Activated CD4-positive, alpha-beta T cell treated with anti-CD3 and anti-CD28 coated beads for 36 hours (primary cell): ENCODE data around the gene SLC12A7. TPM values are rescaled to one million over a fixed set of nuclear protein-coding genes. Genes with fewer than 3 reads are reported as not detected.
"Not testable (repeated sequence)": the region's sequence is repeated elsewhere in the genome, so short reads cannot be mapped to it uniquely, and the experiment has no call there.

Source experiments
- ATAC-seq: fragments of 200-7000 bp; cut with Tn5 transposase; one replicate; pipeline ENCODE4 v1.10.0; 2021; ENCODE audit warnings: mild to moderate bottlenecking, moderate library complexity
- CTCF ChIA-PET: fragments of 350-600 bp; sonication (Branson Sonifier 250); formaldehyde crosslinking; loops from one replicate; lab custom pipeline; 2021; ENCODE audit warnings: antibody characterized with exemption; lab: Charles Lee
- POLR2A ChIA-PET: fragments of 350-600 bp; sonication (Branson Sonifier 250); formaldehyde crosslinking; loops from one replicate; lab custom pipeline; 2021; ENCODE audit warnings: antibody characterized with exemption, inconsistent platforms; lab: Charles Lee
- DNase-seq: peaks from one replicate; pipeline ENCODE4 v3.0.0-alpha.2; 2020
- H3K27ac Mint-ChIP-seq: one replicate; pipeline ENCODE4 v1.8.0; 2021; ENCODE audit warnings: mixed read lengths
- H3K27me3 Mint-ChIP-seq: one replicate; pipeline ENCODE4 v1.8.0; 2021; ENCODE audit warnings: mixed read lengths
- H3K36me3 Mint-ChIP-seq: one replicate; pipeline ENCODE4 v1.8.0; 2021; ENCODE audit warnings: low read depth, mixed read lengths
- H3K4me1 Mint-ChIP-seq: one replicate; pipeline ENCODE4 v1.8.0; 2021; ENCODE audit warnings: mixed read lengths
- H3K4me3 Mint-ChIP-seq: one replicate; pipeline ENCODE4 v1.8.0; 2021; ENCODE audit warnings: mild to moderate bottlenecking, moderate library complexity, mixed read lengths
- H3K9me3 Mint-ChIP-seq: one replicate; pipeline ENCODE4 v1.8.0; 2021; ENCODE audit warnings: low read depth, mixed read lengths
- intact Hi-C, 2 experiments: fragments of 100-400 bp; cut with DNase I in 1 of 2; cut with micrococcal nuclease in 1 of 2; formaldehyde crosslinking; loops; one replicate each; pipeline versions ENCODE4 v1.14.2 to v1.15.1; 2022 to 2024; cut with DNase I, micrococcal nuclease
- total RNA-seq, 2 experiments: library from RNA; stranded (reverse); gene quantifications; one replicate each; pipeline ENCODE4 v1.2.3, GENCODE V29; 2021

Gene SLC12A7
- total RNA-seq, 2 experiments from 2014 or later: 18.5 to 21.6 TPM

GRCh38 chr5:1031306-1031959 lies 80.4 kb downstream of the SLC12A7 start:
- POLR2A ChIA-PET: no interaction called here
- intact Hi-C loops: no loop called here
- CTCF ChIA-PET: no interaction called here
- DNase-seq (no peak), ATAC-seq (no peak)
- no peaks in the 10 kb centered on the region for H3K36me3 Mint-ChIP-seq
- no peak overlapping the region for H3K4me3 Mint-ChIP-seq
- no peaks in the 10 kb centered on the region for H3K9me3 Mint-ChIP-seq
- H3K4me1 Mint-ChIP-seq: no peaks in the 10 kb centered on the region
- H3K27me3 Mint-ChIP-seq: no peaks in the 10 kb centered on the region
- H3K27ac Mint-ChIP-seq: no peak overlapping the region

GRCh38 chr5:1030801-1031271 lies 81.0 kb downstream of the SLC12A7 start:
- Mint-ChIP-seq H3K4me1 (no peaks in the 10 kb centered on the region), H3K27ac (no peak overlapping the region), H3K4me3 (no peak overlapping the region), H3K36me3 (no peaks in the 10 kb centered on the region), H3K27me3 (no peaks in the 10 kb centered on the region), H3K9me3 (no peaks in the 10 kb centered on the region)
- POLR2A ChIA-PET: interaction anchor here (0.6 kb wide), 1 partner anchor 252 kb away, joined by 3 read pairs; no protein-coding TSS in a partner anchor
- intact Hi-C loops: no loop called here
- no peak for DNase-seq
- ATAC-seq: no peak
- CTCF ChIA-PET: no interaction called here

GRCh38 chr5:1029945-1030625 lies 81.8 kb downstream of the SLC12A7 start:
- Mint-ChIP-seq H3K4me3 (no peak overlapping the region), H3K27ac (no peak overlapping the region), H3K4me1 (no peaks in the 10 kb centered on the region), H3K27me3 (no peaks in the 10 kb centered on the region), H3K36me3 (no peaks in the 10 kb centered on the region), H3K9me3 (no peaks in the 10 kb centered on the region)
- ChIA-PET CTCF (no interaction called here), POLR2A (no interaction called here)
- intact Hi-C loops: no loop called here
- DNase-seq (no peak), ATAC-seq (no peak)

- H3K27ac Mint-ChIP-seq: no peak overlapping the region
- no peak for DNase-seq
- ATAC-seq: no peak
- intact Hi-C loops: no loop called here
- ChIA-PET CTCF (no interaction called here), POLR2A (no interaction called here)
- no peaks in the 10 kb centered on the region for H3K4me1 Mint-ChIP-seq
- no peak overlapping the region for H3K4me3 Mint-ChIP-seq
- no peaks in the 10 kb centered on the region for H3K36me3 Mint-ChIP-seq
- H3K27me3 Mint-ChIP-seq: no peaks in the 10 kb centered on the region
- no peaks in the 10 kb centered on the region for H3K9me3 Mint-ChIP-seq
These were observed 82.5 kb downstream of the SLC12A7 start for GRCh38 chr5:1029282-1029944.

- no peaks in the 10 kb centered on the region for H3K27me3 Mint-ChIP-seq
- no peak for ATAC-seq
- no peaks in the 10 kb centered on the region for H3K36me3 Mint-ChIP-seq
- no peak overlapping the region for H3K27ac Mint-ChIP-seq
- H3K4me3 Mint-ChIP-seq: no peak overlapping the region
- no peaks in the 10 kb centered on the region for H3K4me1 Mint-ChIP-seq
- no peak for DNase-seq
- ChIA-PET POLR2A (interaction anchor here (0.6 kb wide), 1 partner anchor 11 kb away, joined by 3 read pairs; no protein-coding TSS in a partner anchor), CTCF (no interaction called here)
- intact Hi-C loops: no loop called here
- H3K9me3 Mint-ChIP-seq: no peaks in the 10 kb centered on the region
These were observed 83.2 kb downstream of the SLC12A7 start for GRCh38 chr5:1028481-1029281.

- Mint-ChIP-seq H3K4me3 (no peak overlapping the region), H3K36me3 (no peaks in the 10 kb centered on the region), H3K27me3 (no peaks in the 10 kb centered on the region), H3K27ac (no peak overlapping the region), H3K4me1 (no peaks in the 10 kb centered on the region), H3K9me3 (no peaks in the 10 kb centered on the region)
- ChIA-PET POLR2A (interaction anchor here (0.6 kb wide), 1 partner anchor 12 kb away, joined by 3 read pairs; no protein-coding TSS in a partner anchor), CTCF (no interaction called here)
- ATAC-seq (no peak), DNase-seq (no peak)
- intact Hi-C loops: no loop called here
These were observed 84.0 kb downstream of the SLC12A7 start for GRCh38 chr5:1027631-1028441.

- H3K4me3 Mint-ChIP-seq: no peak overlapping the region
- ATAC-seq (no peak), DNase-seq (no peak)
- intact Hi-C loops: no loop called here
- no peaks in the 10 kb centered on the region for H3K4me1 Mint-ChIP-seq
- POLR2A ChIA-PET: no interaction called here
- CTCF ChIA-PET: no interaction called here
- H3K27me3 Mint-ChIP-seq: no peaks in the 10 kb centered on the region
- H3K36me3 Mint-ChIP-seq: no peaks in the 10 kb centered on the region
- no peak overlapping the region for H3K27ac Mint-ChIP-seq
- no peaks in the 10 kb centered on the region for H3K9me3 Mint-ChIP-seq
These were observed 84.9 kb downstream of the SLC12A7 start for GRCh38 chr5:1026700-1027621.

GRCh38 chr5:1021969-1022336 lies 89.9 kb downstream of the SLC12A7 start:
- ATAC-seq, H3K27ac Mint-ChIP-seq, H3K36me3 Mint-ChIP-seq, POLR2A ChIA-PET, H3K9me3 Mint-ChIP-seq, H3K4me1 Mint-ChIP-seq, H3K27me3 Mint-ChIP-seq, intact Hi-C loops, DNase-seq, CTCF ChIA-PET, H3K4me3 Mint-ChIP-seq: not testable (repeated sequence)

- no peaks in the 10 kb centered on the region for H3K4me1 Mint-ChIP-seq
- ATAC-seq (no peak), DNase-seq (no peak)
- intact Hi-C loops: no loop called here
- no peaks in the 10 kb centered on the region for H3K9me3 Mint-ChIP-seq
- CTCF ChIA-PET: no interaction called here
- POLR2A ChIA-PET: no interaction called here
- H3K27ac Mint-ChIP-seq: no peak overlapping the region
- H3K4me3 Mint-ChIP-seq: no peak overlapping the region
- H3K27me3 Mint-ChIP-seq: no peaks in the 10 kb centered on the region
- H3K36me3 Mint-ChIP-seq: no peaks in the 10 kb centered on the region
These were observed 90.5 kb downstream of the SLC12A7 start for GRCh38 chr5:1021136-1021968.
